ENCODE data around the gene NR5A1.

The NR5A1 gene

DNA sequence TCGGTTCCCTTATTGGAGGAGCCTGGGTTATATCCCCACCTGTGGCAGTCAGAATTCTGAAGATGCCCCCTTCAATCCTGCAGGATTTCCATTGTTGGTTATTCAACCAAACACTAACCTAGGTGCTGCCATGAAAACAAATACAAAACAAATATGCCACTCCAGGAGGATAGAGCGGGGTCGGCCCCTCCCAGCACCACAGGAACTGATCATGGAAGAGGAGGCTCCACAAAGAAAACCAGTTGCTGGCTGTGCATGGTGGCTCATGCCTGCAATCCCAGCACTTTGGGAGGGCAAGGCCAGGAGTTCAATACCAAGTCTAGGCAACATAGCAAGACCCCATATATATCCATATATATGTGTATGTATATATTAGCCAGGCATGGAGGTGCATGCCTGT, 70.1 kb downstream of the NR5A1 start:
- no peak for DNase-seq

DNA sequence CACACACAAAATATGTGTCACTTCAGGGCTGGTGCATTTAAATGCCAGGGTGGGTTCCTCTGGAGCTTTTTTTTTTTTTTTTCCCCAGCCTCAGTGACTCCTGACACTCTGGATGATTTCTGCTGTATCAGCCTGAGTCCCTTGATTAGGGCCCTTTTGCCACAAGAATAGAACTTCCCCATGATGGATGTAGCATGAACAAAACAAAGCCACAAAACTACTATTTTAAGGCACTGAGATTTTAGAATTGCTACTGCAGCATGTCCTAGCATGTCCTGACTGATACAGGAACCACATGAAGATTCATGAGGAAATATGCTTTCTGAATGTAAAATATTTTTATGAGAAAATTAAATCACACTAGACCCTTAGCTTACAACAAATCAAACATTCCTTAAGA, 70.9 kb downstream of the NR5A1 start:
- no peak for DNase-seq
